Astrocyte (in vitro differentiated cells and primary cell): ENCODE data around the gene FLT1.

Experiments used
- CTCF ChIP-seq: IDR thresholded peaks from 2 replicates; pipeline ENCODE4 v1.5.1; 2011; ENCODE audit warnings: low read depth, mild to moderate bottlenecking, inconsistent platforms, low read length, moderate library complexity; ENCODE audit not compliant: insufficient read depth
- EZH2 ChIP-seq: IDR thresholded peaks from 2 replicates; pipeline ENCODE4 v1.6.1; 2012; ENCODE audit warnings: mild to moderate bottlenecking, low read length, inconsistent platforms; ENCODE audit not compliant: insufficient read depth

- TF ChIP-seq CTCF (no peak), EZH2 (no peak)
Observed at GRCh38 chr13:28447206-28447605, 47.7 kb downstream of the FLT1 start.
